Posterior vena cava (tissue), 2 donors: ENCODE data around the gene ATP6V0B. TPM values are rescaled to one million over a fixed set of nuclear protein-coding genes. Genes with fewer than 3 reads are reported as not detected.

Experiments used
- DNase-seq: peaks from one replicate; pipeline ENCODE4 v3.0.0-alpha.2; 2020; ENCODE audit warnings: low spot score
- intact Hi-C, 2 donors: fragments of 100-400 bp; cut with DNase I; formaldehyde crosslinking; loops; one replicate each; pipeline versions ENCODE4 v1.14.1 to v1.14.2; 2022 to 2023
- total RNA-seq, 2 donors: library from RNA; stranded (reverse); fragmentation: NEBNext Ultra II Directional; extraction: Animal tissue kit (Norgen Biotek cat#: 25700); gene quantifications; one replicate each; pipeline ENCODE4 v1.2.1, GENCODE V29; 2021
- donor health status: DM: yes; HTN: yes; CAD: no.
- donor health status: DM: yes; HTN: yes; CAD: no.

Gene ATP6V0B
- total RNA-seq, 2 donors from 2014 or later: 69.4 to 77.4 TPM

DNA sequence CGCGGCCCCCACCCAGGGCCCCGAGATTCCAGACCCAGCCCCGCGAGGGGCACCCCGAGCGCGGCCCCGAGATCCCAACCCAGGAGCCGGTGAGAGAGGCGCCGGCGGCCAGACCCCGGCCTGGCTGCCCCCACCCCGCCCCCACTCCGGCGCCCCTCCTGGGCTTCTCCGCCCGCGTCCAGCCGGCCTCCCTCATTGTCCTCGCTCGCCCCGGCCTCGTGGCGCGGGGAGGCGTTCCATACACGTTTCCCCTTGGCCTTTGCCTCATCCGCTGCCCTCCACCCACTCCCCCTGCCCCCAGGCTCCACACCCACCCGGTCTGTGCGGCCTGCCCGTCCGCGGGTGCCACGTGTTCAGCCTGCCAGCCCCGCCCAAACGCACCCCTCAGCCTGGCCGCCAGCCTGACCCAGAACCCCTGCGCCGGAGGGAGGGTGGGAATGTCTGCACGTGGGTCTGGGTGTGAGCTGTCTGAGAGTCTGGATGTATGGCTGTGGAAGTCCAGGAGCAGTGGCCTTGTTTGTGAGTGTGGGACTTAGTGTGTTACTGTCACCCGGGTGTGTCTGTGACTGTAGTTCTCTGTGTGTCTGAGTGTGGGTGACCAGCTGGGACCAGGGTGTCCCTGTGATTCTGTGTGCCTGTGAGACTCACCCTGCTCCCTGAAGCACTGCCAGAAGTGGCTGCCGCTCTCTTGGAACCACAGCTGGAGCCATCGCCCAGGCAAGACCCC is 4.9 kb downstream of the ATP6V0B start:
- intact Hi-C loops: no loop called here
- DNase-seq: no peak

DNA sequence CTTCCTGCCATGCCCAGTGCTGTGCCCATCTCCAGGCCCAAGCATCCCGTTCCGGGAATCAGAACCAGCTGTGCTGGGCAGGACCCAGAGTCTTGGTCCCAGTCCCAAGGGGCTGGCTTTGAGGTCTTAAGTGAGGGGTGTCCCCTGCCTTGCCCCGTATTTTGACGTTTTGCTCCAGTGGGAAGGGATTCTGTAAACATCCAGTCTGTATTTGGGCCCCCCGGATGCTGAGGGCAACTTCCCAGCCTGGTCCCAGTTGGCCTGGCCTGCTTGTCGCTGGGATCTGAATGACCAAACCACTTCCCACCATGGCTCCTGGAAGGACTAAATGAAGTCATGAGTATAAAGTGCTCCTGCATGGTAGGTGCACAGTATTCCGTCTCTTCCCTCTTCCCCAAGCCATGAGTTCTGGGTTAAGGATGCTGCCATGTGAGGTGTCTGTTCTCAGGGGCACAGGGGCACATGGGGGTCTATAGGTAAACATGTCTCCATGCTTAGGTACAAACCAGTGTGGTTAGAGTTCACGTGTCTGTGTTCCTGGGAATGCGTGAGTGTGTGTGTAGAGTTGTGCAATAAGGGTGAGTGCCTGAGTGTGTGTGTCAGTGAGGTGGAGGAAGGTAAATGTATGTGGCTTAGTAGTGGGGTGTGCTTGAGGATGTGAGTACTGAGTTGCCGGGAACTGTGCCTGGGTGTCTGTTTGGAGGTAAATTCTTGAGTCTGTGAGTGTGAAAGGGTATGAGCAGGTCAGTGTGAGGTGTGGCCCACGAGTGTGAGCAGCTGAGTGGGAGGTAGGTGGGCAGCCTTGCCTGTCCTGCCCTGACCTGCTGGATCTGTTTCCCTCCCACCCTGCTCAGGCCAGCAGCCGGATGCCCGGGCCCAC is 5.7 kb downstream of the ATP6V0B start:
- intact Hi-C loops: no loop called here
- DNase-seq: no peak

DNA sequence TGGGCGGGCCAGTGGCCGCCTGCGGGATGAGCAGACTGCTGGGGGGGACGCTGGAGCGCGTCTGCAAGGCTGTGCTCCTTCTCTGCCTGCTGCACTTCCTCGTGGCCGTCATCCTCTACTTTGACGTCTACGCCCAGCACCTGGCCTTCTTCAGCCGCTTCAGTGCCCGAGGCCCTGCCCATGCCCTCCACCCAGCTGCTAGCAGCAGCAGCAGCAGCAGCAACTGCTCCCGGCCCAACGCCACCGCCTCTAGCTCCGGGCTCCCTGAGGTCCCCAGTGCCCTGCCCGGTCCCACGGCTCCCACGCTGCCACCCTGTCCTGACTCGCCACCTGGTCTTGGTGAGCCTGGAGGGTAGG is 6.4 kb downstream of the ATP6V0B start:
- no peak for DNase-seq
- intact Hi-C loops: no loop called here

DNA sequence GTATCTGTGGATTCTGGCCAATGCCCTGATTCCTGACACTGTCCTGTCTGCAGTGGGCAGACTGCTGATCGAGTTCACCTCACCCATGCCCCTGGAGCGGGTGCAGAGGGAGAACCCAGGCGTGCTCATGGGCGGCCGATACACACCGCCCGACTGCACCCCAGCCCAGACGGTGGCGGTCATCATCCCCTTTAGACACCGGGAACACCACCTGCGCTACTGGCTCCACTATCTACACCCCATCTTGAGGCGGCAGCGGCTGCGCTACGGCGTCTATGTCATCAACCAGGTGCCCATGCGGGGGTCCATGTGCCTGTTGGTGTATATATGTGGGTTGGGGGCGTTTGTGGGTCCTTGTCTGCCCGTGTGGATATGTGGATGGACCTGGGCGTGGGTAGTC is 6.9 kb downstream of the ATP6V0B start:
- no peak for DNase-seq
- intact Hi-C loops: no loop called here

DNA sequence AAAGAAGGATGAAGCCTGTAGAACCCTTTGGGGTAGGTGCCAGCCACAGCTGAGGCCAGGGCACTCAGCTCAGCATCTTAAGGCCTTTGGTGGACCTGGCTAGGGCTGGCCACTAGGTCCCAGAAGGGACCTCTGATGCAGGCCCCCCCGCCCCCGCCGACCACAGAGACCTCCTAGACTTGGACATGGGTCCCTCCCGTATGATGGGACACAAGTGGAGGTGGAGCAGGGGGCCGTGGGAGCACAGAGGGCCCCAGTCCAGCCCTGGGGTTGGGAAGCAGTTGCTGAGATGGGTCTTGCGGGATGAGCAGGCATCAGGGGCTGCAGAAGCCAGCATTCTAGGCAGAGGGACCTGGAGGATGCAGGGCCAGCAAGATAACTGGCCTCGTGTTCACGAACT is 7.5 kb downstream of the ATP6V0B start:
- DNase-seq: no peak
- intact Hi-C loops: no loop called here

DNA sequence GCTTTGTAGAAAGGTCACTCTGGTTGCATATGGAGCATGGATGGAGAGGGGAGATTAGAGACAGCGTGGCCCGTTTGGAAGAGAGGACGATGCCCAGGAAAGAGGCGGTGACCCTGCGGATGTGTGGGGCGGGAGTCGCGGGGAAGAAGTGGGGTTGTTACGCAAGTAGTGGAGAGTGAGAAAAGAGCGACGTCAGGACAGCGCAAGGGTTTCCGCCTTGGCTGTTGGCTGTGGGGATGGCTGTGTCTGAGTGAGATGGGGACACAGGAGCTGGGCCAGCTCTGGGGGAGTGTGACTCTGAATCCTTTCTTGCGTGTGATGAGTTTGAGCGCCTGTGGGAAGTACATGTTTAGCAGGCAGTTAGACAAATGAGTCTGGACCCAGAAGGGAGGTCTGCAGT is 8.0 kb downstream of the ATP6V0B start:
- intact Hi-C loops: no loop called here
- DNase-seq: no peak

DNA sequence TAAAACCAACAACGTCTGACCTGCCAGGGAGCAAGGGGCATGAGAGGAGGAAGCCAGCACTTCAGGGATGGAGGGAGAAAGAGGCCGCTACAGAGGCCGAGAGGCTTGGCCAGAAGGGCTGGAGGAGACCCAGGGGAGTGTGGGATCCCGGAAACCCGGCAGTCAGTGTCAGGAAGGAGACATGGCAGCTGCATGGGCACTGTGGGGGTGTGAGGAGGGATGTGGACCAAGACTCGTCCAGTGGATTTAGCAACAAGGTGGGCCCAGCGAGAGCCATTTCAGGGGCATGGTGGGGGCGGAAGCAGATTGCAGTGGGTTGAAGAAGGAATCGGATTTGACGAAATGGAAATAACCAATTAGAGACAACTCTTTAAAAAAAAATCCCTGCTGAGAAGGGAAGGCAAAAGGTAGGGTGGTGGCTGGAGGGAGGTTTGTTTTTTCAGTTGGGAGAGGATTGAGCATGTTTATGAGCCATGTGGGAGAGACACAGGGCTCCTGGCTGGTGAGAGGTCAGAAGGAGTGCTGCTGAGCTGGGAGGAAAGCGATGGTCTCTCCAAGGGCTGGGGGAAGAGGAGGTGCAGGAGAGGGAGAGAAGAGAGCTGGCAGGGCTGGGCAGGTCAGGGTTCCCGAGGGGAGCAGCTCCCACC is 8.6 kb downstream of the ATP6V0B start:
- no peak for DNase-seq
- intact Hi-C loops: no loop called here

DNA sequence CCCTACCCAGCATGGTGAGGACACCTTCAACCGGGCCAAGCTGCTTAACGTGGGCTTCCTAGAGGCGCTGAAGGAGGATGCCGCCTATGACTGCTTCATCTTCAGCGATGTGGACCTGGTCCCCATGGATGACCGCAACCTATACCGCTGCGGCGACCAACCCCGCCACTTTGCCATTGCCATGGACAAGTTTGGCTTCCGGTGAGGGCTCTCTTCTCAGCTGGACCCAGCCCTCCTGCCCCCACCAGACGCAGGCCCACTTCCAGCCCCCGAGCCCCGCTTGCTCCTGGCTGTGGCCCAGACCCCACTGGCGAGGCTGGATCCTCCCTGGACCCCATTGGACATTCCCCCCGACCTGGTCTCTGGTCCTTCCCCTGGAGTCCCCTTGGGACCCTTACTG is 10.1 kb downstream of the ATP6V0B start:
- intact Hi-C loops: no loop called here
- DNase-seq: peak; percentile 73

DNA sequence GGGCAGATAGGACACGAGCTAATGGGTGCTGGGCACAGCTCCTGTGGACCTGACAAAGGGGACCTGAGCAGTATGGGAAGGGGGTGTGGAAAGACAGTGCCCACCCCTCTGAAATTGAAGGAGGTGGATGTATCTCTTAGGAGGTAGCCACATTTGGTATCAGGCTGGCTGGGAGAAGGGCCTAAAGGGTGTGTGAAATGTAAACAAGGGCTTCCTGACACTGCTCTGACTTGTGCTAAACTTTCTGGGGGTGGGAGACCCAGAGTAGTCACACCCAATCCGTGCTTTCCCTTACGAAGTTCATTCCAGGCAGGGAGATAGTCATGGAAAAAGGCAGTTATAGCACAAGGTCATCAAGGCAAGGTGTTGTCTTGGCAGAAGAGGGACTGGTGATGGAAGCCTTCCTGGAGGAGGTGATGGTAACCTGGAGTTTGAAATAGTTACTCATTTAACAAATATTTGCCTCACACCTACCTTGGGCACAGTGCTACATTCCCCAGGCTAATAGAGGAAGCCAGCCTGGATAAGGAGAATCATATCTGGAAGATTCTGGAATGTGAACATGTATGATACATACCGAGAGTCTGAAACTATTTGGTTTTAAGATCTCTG is 11.3 kb downstream of the ATP6V0B start:
- DNase-seq: no peak
- intact Hi-C loops: no loop called here

DNA sequence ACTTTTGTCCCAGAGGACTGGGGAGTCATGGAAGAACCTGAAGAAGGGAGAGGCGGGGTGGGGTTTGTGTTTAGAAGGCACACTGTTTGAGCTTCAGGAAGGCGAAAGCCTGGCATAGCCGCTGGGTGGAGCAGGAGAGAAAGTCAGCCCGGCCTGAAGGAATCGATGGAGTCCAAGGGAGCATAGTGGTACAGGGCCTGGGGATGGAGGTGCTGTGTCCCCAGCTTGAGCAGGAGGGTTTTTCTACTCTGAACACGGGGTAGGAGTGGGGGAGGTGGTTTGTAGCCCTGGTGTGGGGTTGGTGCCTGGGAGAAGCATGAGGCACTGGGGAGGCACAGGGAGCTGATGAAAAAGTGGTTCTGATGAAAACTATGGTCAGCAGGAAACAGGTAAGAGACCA is 12.0 kb downstream of the ATP6V0B start:
- intact Hi-C loops: no loop called here
- DNase-seq: no peak

DNA sequence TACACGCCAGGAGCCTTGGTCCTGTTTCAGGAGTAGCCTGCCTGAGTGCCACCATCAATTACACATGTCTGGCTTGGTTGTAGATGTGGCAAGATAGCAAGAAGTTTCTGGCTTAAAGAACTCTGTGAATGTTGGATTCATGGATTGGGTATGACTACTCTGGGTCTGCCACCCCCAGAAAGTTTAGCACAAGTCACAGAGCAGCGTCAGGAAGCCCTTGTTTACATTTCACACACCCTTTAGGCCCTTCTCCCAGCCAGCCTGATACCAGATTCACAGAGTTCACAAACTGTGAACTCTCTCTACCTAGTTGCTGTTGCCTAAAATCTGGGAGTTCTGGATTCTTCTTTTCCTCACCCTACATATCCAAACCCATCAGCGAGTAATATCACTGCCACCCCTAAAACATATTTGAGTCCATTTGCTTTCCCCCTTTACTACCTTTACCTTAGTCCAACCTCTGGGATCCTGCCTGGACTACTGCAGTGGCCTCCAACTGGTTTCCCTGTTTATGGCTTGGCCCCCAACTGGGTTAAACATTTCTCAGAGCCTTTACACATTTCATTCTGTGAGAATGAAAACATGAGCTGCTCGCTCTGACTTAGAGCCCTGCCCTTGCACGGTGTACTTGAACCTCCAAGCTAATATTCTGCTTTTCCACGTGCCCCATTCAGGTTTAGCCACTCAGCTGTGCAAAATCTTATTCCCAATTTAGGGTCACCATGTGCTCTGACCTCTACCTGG is 12.6 kb downstream of the ATP6V0B start:
- DNase-seq: no peak
- intact Hi-C loops: no loop called here

DNA sequence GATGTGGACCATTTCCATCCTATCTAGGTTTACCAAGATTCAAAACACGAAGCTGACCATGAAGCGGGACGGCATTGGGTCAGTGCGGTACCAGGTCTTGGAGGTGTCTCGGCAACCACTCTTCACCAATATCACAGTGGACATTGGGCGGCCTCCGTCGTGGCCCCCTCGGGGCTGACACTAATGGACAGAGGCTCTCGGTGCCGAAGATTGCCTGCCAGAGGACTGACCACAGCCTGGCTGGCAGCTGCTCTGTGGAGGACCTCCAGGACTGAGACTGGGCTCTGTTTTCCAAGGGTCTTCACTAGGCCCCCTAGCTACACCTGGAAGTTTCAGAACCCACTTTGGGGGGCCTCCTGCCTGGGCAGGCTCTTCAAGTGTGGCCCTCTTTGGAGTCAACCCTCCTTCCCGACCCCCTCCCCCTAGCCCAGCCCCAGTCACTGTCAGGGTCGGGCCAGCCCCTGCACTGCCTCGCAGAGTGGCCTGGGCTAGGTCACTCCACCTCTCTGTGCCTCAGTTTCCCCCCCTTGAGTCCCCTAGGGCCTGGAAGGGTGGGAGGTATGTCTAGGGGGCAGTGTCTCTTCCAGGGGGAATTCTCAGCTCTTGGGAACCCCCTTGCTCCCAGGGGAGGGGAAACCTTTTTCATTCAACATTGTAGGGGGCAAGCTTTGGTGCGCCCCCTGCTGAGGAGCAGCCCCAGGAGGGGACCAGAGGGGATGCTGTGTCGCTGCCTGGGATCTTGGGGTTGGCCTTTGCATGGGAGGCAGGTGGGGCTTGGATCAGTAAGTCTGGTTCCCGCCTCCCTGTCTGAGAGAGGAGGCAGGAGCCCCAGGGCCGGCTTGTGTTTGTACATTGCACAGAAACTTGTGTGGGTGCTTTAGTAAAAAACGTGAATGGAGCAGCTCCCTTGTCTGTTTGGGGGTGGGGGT is 15.8 kb downstream of the ATP6V0B start:
- DNase-seq: no peak
- intact Hi-C loops: loop anchor here in 1 of 2 donors (5.0 kb wide), 1 partner anchor 438 kb away; no protein-coding TSS in a partner anchor

DNA sequence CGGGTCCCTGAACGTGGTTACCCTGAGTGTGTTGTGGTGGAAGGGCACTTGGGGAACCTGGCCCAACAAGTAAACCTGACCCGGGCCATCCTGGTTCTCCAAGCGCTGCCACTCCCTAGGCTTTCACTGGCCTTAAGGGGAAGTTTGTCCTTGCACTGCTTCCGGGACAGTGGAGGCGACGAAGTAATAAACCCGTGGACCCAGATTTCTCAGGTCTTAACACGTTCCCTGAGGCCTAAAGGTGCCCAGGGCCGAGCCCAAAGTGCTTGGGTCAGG is 16.4 kb downstream of the ATP6V0B start:
- no peak for DNase-seq
- intact Hi-C loops: loop anchor here in 1 of 2 donors (5.0 kb wide), 1 partner anchor 439 kb away; no protein-coding TSS in a partner anchor

DNA sequence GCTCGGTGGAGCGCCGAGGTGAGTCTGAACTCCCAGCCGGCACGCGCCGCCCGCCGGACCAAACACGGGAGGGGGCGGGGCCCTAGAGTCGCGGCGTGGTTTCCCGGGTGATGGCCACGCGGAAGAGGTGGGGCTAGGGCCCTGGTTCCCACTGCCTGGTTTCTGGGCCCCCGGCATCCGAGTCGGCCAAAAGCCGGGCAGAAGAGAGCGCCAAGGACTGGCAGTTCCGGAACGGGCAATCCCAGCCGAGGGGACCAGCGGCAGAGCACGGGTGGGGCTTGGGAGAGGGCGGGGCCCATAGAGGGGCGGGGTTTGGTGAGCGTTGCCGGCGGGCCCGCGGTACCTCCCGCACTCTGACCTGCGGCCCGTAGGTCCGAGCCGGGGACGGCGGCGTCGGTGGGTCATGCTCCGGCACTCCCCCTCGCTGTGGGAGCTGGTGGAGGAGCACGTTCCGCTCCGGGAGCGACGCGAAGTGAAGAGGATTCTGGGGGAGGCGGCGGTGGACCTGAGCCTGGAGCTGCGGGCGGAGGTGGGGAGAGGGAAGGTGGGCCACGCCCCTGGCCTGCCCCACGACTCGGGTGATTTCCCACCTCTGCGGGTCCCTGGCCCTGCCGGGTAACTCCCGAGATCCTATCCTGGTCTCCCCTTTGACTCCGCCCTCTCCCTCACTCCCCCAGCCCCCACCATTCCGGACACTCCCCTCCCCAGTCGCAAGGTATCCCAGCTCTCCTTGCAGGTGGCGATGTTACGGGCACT is 16.9 kb downstream of the ATP6V0B start, which contains the start of gene CCDC24:
Gene CCDC24, plus strand, starts transcription at position 124 of the 756 bp plus-strand sequence. Its CDS starts 280 bp downstream, at position 404.
- intact Hi-C loops: loop anchor here in 1 of 2 donors (5.0 kb wide), 1 partner anchor 439 kb away; no protein-coding TSS in a partner anchor
- DNase-seq: peak; percentile 97

DNA sequence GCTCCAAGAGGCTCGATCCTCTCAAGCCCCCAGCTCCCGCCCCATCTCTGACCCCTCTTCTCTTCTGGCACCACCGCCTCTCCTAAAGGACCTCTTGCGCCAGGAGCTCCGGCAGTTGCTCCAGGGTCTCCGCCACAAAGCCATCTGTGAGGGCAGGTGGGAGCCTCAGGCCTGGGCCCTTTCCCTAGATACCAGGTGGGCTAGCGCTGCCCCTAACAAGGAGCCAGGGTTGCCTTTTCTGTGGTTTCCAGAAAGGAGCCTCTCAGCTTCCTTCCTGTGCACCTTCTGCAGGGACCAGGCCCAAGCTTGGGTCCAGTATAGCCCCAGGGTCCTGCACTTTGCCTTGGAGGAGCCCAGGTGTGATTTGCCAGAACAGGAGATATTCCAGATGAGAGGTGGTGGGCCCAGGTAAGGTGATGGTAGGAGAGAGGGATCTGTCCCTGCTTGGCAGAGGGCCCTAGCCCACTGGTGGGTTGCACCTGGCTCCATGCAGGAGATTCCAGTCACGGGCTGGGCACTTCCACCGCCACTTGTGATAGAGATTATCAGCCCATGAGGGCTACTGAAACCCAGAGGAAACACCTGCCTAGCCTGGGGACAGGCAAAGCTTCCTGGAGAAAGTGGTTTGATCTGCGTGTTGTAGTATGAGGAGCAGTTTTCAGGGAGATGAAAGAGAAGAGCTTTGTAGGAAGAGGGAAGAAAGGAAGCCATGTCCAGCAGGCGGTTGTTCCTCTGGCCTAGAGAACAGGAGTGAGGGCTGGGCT is 17.7 kb downstream of the ATP6V0B start:
- intact Hi-C loops: loop anchor here in 1 of 2 donors (5.0 kb wide), 1 partner anchor 440 kb away; no protein-coding TSS in a partner anchor
- DNase-seq: no peak

DNA sequence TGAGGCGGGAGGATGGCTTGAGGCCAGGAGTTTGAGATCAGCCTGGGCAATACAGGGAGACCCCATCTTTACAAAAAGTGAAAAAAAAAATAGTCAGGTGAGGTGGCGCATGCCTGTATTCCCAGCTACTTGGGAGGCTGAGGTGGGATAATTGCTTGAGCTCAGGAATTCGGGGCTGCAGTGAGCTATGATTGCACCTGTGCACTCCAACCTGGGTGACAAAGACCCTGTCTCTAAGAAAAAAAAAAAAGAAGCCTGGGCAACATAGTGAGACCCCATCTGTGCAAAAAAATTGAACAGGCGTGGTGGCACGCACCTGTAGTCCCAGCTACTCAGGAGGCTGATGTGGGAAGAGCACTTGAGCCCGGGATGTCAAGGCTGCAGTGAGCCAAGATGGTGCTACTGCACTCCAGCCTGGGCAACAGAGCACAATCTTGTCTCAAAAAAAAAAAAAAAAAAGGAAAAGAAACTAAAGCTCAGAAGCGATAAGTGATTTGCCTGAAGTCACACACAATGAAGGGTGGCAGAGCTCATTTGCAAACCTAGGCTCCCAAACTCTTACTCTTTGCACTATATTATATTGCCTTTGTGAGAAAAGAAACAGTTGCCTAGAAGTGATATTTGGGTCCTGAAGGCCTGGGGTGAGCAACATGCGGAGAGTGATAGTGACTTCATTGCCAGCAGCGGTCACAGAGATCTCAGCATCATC is 18.6 kb downstream of the ATP6V0B start:
- no peak for DNase-seq
- intact Hi-C loops: loop anchor here in 1 of 2 donors (5.0 kb wide), 1 partner anchor 441 kb away; no protein-coding TSS in a partner anchor
